Measurements from ENCODE around the gene KNDC1. TPM values are rescaled to one million over a fixed set of nuclear protein-coding genes. Genes with fewer than 3 reads are reported as not detected.

KNDC1 gene
- total RNA-seq, 1 experiment from 2014 or later = not detected

GRCh38 chr10:133176546-133176945 lies 16.5 kb downstream of the KNDC1 start:
- no peak for DNase-seq (ENCODE audit: low read depth)

- no peak for DNase-seq (ENCODE audit: low read depth)
Measured at GRCh38 chr10:133177380-133178157, 17.6 kb downstream of the KNDC1 start.

- no peak for DNase-seq (ENCODE audit: low read depth)
Measured at GRCh38 chr10:133178357-133179127, 18.5 kb downstream of the KNDC1 start.

GRCh38 chr10:133179128-133179520 lies 19.1 kb downstream of the KNDC1 start:
- no peak for DNase-seq (ENCODE audit: low read depth)

GRCh38 chr10:133179651-133180050 lies 19.6 kb downstream of the KNDC1 start:
- no peak for DNase-seq (ENCODE audit: low read depth)

GRCh38 chr10:133180192-133180964 lies 20.4 kb downstream of the KNDC1 start:
- DNase-seq (ENCODE audit: low read depth) = no peak

- DNase-seq (ENCODE audit: low read depth) = no peak
Measured at GRCh38 chr10:133180965-133181639, 21.1 kb downstream of the KNDC1 start.

GRCh38 chr10:133182190-133182589 lies 22.2 kb downstream of the KNDC1 start:
- DNase-seq (ENCODE audit: low read depth) = no peak

GRCh38 chr10:133182791-133183645 lies 23.0 kb downstream of the KNDC1 start:
- no peak for DNase-seq (ENCODE audit: low read depth)

GRCh38 chr10:133183646-133184378 lies 23.8 kb downstream of the KNDC1 start:
- DNase-seq (ENCODE audit: low read depth) = no peak

- DNase-seq (ENCODE audit: low read depth) = no peak
Measured at GRCh38 chr10:133184591-133185244, 24.7 kb downstream of the KNDC1 start.

- no peak for DNase-seq (ENCODE audit: low read depth)
Measured at GRCh38 chr10:133185421-133185820, 25.4 kb downstream of the KNDC1 start.

GRCh38 chr10:133185916-133186315 lies 25.9 kb downstream of the KNDC1 start:
- DNase-seq (ENCODE audit: low read depth) = no peak

GRCh38 chr10:133186416-133187090 lies 26.5 kb downstream of the KNDC1 start:
- no peak for DNase-seq (ENCODE audit: low read depth)

- no peak for DNase-seq (ENCODE audit: low read depth)
Measured at GRCh38 chr10:133187091-133187905, 27.3 kb downstream of the KNDC1 start.

GRCh38 chr10:133187906-133188681 lies 28.1 kb downstream of the KNDC1 start:
- no peak for DNase-seq (ENCODE audit: low read depth)

GRCh38 chr10:133189256-133189655 lies 29.2 kb downstream of the KNDC1 start:
- DNase-seq (ENCODE audit: low read depth) = no peak

All from Daoy (cell line).